Measurements from ENCODE around the gene RIPPLY2. TPM values are rescaled to one million over a fixed set of nuclear protein-coding genes. Genes with fewer than 3 reads are reported as not detected.
"Not testable (repeated sequence)": the region's sequence is repeated elsewhere in the genome, so short reads cannot be mapped to it uniquely, and the experiment has no call there.

RIPPLY2 gene
- total RNA-seq: not detected

- Histone ChIP-seq H3K9me3 (no peaks in the 10 kb centered on the region), H3K27ac (no peak within 1 kb of the TSS), H3K27me3 (peaks cover 15% of the 10 kb centered on the region), H3K4me3 (replicated peaks in 1 of 3) (peak within 1 kb of the TSS in 2 of 3 donors; percentile 26 to 30), H3K4me1 (peaks cover 13% of the 10 kb centered on the region in 2 donors), H3K36me3 (no peaks in the 10 kb centered on the region)
- 0 to 1% methylated on average over 32 to 46 of the region's 81 CpGs for WGBS, 2 donors
- intact Hi-C loops (cut with DNase I): no loop called here
- DNase-seq: peak; percentile 29 to 31
- TF ChIP-seq POLR2A (IDR thresholded peaks at IDR 0.05): no peak
- TF ChIP-seq CTCF (IDR thresholded peaks at IDR 0.05): no peak
Observed at GRCh38 chr6:83853178-83854000, at the start of gene RIPPLY2. RIPPLY2 (plus strand) TSS chr6:83853360; CDS start chr6:83853417, 57 bp downstream.

DNA sequence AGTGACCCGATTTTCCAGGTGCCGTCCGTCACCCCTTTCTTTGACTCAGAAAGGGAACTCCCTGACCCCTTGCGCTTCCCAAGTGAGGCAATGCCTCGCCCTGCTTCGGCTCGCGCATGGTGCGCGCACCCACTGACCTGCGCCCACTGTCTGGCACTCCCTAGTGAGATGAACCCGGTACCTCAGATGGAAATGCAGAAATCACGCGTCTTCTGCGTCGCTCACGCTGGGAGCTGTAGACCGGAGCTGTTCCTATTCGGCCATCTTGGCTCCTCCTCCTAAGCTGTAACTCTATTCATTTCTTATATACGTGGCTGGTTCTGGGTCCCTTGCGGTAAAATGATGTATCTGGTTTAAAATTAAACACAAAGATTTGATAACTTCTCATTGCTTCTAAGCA, 49.7 kb upstream of the RIPPLY2 start:
- H3K36me3 ChIP-seq; H3K27me3 ChIP-seq; intact Hi-C loops (cut with DNase I); H3K4me3 ChIP-seq (replicated peaks in 1 of 3); DNase-seq; H3K9me3 ChIP-seq; H3K27ac ChIP-seq; H3K4me1 ChIP-seq: not testable (repeated sequence)
- whole genome bisulfite sequencing, 2 donors: 93 to 97% methylated on average over 9 to 17 of the region's 21 CpGs

GRCh38 chr6:83804886-83805285, 48.3 kb upstream of the RIPPLY2 start:
- Histone ChIP-seq H3K4me1 (no peaks in the 10 kb centered on the region), H3K27ac (no peak overlapping the region), H3K4me3 (replicated peaks in 1 of 3) (no peak overlapping the region), H3K27me3 (no peaks in the 10 kb centered on the region), H3K36me3 (no peaks in the 10 kb centered on the region), H3K9me3 (no peaks in the 10 kb centered on the region)
- no peak for DNase-seq
- no peak for TF ChIP-seq POLR2A (IDR thresholded peaks at IDR 0.05)
- TF ChIP-seq CTCF (IDR thresholded peaks at IDR 0.05): no peak
- intact Hi-C loops (cut with DNase I): no loop called here

DNA sequence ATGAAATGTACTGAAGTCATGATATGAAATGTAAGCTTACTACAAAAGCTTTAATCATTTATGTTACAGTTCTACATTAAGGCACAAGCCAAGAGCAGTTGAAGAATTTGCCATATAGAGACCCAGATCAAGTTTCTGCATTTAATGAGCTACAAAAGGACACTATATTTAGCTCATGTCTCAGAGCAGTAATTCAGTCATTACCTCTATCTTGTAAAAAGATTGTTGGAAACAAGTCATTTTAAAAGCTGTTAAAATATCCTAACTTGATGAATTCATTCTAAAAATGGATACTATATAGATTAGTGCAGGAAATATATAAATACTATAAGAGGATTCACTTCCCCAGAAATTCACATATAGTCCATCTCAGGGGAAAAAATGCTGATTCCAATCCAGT, 45.2 kb upstream of the RIPPLY2 start:
- no peak overlapping the region for H3K27ac ChIP-seq
- intact Hi-C loops (cut with DNase I): no loop called here
- no peaks in the 10 kb centered on the region for H3K27me3 ChIP-seq
- no peaks in the 10 kb centered on the region for H3K9me3 ChIP-seq
- no peak overlapping the region for H3K4me3 ChIP-seq (replicated peaks in 1 of 3)
- no peaks in the 10 kb centered on the region for H3K36me3 ChIP-seq
- no peak for DNase-seq
- H3K4me1 ChIP-seq: no peaks in the 10 kb centered on the region
- no peak for TF ChIP-seq POLR2A (IDR thresholded peaks at IDR 0.05)
- no peak for TF ChIP-seq CTCF (IDR thresholded peaks at IDR 0.05)

GRCh38 chr6:83808926-83809325, 44.2 kb upstream of the RIPPLY2 start:
- Histone ChIP-seq H3K27me3 (no peaks in the 10 kb centered on the region), H3K9me3 (no peaks in the 10 kb centered on the region), H3K36me3 (no peaks in the 10 kb centered on the region), H3K4me1 (no peaks in the 10 kb centered on the region), H3K4me3 (replicated peaks in 1 of 3) (no peak overlapping the region), H3K27ac (no peak overlapping the region)
- intact Hi-C loops (cut with DNase I): no loop called here
- no peak for DNase-seq
- WGBS, 2 donors: 67 to 68% methylated on average over 3 of the region's 3 CpGs
- TF ChIP-seq POLR2A (IDR thresholded peaks at IDR 0.05): no peak
- no peak for TF ChIP-seq CTCF (IDR thresholded peaks at IDR 0.05)
